Heart left ventricle (tissue), 13 donors: ENCODE data around the gene EPB41L2.

Source experiments
- CTCF ChIP-seq, 12 donors: fragments of 200-600 bp; sonication (generic) in 4 of 12; IDR thresholded peaks; one replicate each; pipeline versions ENCODE4 v1.5.0 to v1.8.0; 2018 to 2022; ENCODE audit warnings: antibody characterized with exemption in 12 of 12, mild to moderate bottlenecking in 5 of 12
- POLR2A ChIP-seq, 2 donors: fragments of 450-650 bp; IDR thresholded peaks; one replicate each; pipeline ENCODE4 v1.6.1; 2017; ENCODE audit warnings: antibody characterized with exemption in 2 of 2, mild to moderate bottlenecking in 2 of 2, moderate library complexity in 2 of 2
- donor health status: ischemic (EF 13 %, LVEDD 7.1; RV severe dilation, severe dysfunction).
- donor health status: DM: no; HTN: yes; CAD: no.
- donor health status: DM: no; HTN: no; CAD: no.
- donor health status: ischemic (EF 25% LVEDD 6.9; RV normal size, moderate dysfunction).
- donor health status: ischemic (EF 25% LVEDD 5.7; RV mildly dilated, moderate dysfunction).
- donor health status: ischemic (EF 35%, LVEDD 5.7; RV mildly dilated, moderate dysfunction).
- donor health status: nonischemic (EF 11% LVEDD 7.7; RV severe dilation, severe dysfunction).
- donor health status: DM: yes; HTN: yes; CAD: no.
- donor health status: PGD.
- donor health status: ischemic (EF 29% LVEDD 5.4; RV normal size, mild dysfunction).
- donor health status: nonischemic (EF 23%, LVEDD 6.1; RV moderate dilation, normal function).

GRCh38 chr6:130920969-130921368 is 142.1 kb downstream of the EPB41L2 start:
- TF ChIP-seq POLR2A (IDR thresholded peaks at IDR 0.05) (no peak), CTCF (IDR thresholded peaks at IDR 0.05) (no peak)
